ACHN (cell line): Measurements from ENCODE around the gene LYPLA2.
"Not testable (repeated sequence)": the region's sequence is repeated elsewhere in the genome, so short reads cannot be mapped to it uniquely, and the experiment has no call there.

ENCODE experiments used
- DNase-seq: peaks from one replicate; pipeline ENCODE4 v3.0.0-alpha.2; 2015
- in situ Hi-C: cut with HindIII; loops from 2 replicates; pipeline ENCODE4 v1.10.0; 2017; ENCODE audit warnings: low sequenced_read_pairs, low pct_ligation_motif_present, low pct_unique_long_range_greater_than_20kb

Gene LYPLA2

DNA sequence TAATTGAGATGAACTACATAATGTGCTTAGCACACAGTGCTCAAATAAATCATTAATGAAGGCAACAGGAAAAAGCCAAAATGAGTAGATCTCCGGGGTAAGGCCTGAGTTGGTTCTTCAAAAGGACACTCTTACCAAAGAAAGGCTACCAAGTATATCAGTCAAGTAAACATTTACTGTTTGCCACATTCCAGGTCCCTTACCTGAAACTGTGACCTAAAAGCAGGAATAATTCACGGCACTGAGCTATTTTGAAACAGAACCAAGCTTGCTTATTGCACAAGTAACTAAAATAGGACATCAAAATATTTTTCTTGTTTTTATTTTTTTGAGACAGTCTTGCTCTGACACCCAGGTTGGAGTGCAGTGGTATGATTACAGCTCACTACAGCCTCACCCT lies 14.7 kb upstream of the LYPLA2 start:
- DNase-seq: no peak
- in situ Hi-C loops: no loop called here

DNA sequence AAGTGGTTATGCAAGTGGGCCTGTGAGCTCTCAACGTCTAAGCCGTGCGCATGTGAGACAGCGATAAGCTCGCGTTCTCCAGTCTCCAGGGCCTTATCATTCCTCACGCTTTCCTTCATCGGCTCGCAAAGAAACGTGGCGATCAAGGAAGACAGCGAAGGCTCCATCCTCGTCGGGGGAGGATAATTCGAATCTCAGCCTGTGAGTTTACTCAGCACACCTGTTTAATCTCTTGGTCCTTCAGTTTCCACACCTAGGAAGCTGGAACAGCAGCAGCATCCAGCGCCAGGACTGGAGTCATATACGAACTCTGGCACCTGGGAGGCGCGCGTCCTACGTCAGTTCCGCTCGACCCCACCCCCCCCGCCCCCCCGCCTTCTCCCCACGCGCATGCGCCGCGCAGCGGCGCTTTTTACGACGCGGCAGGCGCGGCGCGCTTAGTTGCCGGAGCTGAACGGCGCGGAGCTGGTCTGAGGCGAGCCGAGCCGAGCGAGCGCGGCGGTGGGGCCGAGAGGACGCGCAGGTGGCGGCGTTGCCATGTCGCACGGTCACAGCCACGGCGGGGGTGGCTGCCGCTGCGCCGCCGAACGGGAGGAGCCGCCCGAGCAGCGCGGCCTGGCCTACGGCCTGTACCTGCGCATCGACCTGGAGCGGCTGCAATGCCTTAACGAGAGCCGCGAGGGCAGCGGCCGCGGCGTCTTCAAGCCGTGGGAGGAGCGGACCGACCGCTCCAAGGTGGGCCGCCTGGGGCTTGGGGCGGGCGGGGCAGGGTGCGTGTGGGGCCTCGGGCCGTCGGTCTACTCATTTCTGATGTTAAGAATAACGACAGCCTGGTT lies 12.7 kb upstream of the LYPLA2 start, which contains the start of gene PITHD1:
Gene PITHD1, plus strand, starts transcription at position 440 of the 836 bp plus-strand sequence. Its CDS starts 98 bp downstream, at position 538.
- in situ Hi-C loops: no loop called here
- peak; percentile 82 for DNase-seq

DNA sequence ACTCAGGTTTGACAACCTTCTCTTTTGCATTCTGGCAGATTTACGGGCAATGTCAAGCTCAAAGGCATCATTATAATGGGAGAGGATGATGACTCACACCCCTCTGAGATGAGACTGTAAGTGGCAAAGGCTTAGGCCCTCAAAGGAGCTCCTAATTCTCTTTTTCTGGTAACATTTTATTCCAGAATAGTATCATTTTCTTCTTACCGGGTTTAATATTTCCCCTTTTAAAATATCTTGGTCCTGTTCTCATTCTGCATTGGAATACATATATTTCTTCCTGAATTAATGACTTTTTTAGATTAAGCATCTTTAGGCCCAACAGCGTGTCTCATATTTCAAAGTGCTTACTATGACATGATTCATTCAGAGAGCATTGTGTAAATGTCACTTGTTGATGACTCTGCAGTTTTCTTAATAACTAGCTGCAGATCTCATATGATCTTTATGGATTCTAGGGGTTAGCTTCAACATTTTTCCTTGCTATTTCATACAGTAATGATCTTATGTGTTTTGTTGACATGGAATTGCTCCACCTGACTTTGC lies 11.0 kb upstream of the LYPLA2 start:
- peak; percentile 19 for DNase-seq
- in situ Hi-C loops: no loop called here

DNA sequence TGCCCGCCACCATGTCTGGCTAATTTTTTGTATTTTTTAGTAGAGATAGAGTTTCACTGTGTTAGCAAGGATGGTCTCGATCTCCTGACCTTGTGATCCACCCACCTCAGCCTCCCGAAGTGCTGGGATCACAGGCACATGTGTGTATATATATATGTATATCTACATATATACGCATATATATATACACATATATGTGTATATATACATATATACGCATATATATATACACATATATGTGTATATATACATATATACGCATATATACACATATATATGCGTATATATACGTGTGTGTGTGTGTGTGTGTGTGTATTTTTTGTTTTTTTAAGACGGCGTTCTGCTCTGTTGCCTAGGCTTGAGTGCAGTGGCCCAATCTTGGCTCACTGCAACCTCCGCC lies 7.8 kb upstream of the LYPLA2 start:
- in situ Hi-C loops, DNase-seq: not testable (repeated sequence)

DNA sequence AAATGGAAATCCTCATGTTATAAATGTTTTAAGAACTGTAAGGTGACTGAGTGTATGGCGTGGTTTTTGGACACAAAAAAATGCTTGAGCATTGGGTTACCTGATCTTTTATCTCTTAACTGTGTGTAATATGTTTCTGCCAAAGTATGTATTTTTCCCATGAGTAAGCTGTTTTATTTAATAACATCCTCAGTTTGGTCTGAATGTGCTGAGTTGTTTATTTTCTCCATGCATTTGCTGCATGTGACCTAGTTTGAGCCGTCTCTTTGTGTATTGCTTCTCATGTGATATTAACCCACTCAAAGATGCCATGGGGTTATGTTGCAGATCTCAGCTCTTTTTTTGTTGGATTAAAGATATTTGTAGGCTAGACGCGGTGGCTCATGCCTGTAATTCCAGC lies 6.1 kb upstream of the LYPLA2 start:
- in situ Hi-C loops: no loop called here
- DNase-seq: no peak

DNA sequence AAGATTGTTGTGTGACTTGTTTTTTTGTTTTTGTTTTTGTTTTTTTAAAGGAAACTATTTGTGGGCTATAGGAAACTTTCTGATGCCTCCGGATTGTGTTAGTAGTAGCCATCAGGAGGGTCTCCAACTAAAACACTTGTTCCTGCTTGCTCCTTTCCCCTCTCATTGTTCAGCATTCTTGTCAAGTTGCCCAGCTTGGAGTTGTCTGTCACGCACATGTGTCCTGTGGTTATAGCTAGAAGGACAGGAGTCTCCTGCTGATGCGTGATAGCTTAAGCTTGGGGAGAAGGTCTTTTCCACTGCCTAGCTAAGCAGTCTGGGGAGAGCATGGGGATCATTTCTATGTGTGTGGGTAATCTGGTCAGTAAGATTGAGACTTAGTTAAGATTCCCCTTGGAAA lies 3.2 kb upstream of the LYPLA2 start:
- no peak for DNase-seq
- in situ Hi-C loops: no loop called here

DNA sequence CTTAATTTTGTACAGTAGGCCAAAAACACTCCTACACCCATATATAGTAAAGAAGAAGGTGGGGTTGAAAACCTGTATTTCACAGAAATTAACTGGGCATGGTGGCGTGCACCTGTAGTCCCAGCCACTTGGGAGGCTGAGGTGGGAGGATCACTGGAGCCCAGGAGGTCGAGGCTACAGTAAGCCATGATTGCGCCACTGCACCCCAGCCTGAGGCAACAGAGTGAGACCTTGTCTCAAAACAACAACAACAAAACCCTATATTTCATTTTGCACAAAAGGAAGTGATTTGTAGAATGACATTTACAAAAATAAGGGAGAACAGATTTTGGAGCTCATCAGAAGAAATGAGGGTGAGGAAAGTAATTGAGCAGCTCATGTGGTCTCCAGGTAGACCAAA lies 2.2 kb upstream of the LYPLA2 start:
- DNase-seq: no peak
- in situ Hi-C loops: no loop called here

DNA sequence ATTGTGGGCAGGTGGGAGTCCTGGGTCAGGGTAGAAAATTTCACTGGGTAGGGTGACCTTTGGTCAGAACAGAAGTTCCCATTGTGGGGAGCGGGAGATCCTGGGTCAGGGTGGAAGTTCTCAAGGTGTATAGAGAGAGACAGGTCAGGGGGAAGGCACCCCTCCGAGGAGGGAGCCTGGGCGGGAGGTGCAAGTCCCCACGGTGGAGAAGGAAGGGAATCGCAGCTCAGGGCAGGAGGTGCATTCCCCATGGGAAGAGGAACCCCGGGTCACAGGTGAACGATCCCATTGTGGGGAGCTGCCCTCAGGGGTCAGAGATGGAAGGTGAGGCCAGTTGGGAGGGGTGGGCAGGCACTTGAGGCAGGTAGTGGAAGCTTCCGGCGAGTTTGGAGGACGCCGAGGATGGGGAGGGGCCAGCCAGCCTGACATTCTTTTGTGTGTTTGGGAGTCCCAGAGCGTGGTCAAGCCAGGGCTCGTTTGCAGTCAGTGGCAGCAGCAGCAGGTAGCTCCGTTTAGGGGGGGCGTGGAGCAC lies 637 bp downstream of the LYPLA2 start:
- peak; percentile 20 for DNase-seq
- in situ Hi-C loops: no loop called here

DNA sequence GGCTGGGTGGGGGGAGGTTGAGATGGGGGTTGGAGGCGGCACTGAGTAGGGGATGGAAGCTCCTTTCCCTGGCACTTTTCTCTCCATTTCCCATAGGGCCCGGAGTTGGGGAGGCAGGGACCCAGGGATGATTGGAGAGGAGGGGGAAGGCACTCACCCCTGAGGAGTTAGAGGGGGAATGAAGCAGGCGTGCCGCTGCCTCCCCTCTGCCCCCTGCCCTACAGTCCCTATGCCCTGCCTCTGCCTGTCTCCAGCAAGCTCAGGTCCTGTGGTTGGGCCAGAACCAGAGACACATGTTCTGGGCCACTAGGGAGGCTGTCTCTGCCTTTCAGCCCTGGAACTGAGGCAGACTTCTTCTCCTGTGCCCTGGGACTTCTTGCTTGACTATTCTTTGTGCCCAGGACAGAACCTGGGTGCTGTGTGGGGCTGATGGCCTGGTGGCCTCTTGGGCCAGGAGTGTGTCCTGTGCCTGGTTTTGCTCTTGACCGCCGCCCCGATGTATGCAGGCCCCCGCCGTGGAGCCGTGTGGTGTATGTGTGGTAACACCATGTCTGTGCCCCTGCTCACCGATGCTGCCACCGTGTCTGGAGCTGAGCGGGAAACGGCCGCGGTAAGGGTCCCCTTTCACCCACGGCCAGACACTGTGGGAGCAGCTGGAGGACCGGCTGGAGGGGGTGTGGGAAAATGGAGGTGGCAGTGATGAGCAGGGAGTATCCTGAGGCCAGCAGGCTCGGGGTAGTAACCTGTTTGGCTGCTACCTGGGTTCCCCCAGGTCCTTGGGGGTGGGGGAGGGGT lies 1.4 kb downstream of the LYPLA2 start:
- in situ Hi-C loops: no loop called here
- DNase-seq: no peak

DNA sequence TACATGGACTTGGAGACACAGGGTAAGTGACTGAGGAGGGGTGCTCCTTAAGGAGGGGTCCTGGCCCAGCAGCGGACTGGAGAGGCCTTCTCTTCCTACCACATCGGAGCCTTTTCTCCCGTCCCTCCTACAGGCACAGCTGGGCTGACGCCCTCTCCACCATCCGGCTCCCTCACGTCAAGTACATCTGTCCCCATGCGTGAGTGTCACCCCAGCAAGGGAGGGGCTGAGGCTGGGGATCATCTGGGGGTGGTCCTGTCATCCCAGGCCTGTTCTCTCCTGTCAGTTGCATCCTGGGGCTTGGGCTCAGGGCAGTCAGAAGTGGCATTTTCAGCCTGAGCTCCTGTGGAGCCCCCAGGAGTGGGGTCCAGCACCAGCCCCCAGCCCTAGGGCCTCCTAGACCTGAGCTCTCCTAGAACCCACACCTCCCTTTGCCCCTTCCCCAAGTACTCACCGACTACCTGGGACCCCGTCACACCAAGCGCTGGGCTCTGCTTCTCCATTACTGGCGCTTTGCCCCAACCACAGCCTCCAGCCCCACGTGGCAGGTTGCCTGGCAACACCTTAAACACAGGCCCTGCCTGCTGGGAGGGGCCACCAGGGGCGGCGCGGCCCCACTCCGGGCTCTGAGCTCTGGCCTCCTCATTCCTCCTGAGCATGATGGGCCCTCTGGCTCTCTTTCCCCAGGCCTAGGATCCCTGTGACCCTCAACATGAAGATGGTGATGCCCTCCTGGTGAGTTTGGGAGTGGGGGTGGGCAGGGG lies 2.3 kb downstream of the LYPLA2 start:
- in situ Hi-C loops: no loop called here
- DNase-seq: no peak

DNA sequence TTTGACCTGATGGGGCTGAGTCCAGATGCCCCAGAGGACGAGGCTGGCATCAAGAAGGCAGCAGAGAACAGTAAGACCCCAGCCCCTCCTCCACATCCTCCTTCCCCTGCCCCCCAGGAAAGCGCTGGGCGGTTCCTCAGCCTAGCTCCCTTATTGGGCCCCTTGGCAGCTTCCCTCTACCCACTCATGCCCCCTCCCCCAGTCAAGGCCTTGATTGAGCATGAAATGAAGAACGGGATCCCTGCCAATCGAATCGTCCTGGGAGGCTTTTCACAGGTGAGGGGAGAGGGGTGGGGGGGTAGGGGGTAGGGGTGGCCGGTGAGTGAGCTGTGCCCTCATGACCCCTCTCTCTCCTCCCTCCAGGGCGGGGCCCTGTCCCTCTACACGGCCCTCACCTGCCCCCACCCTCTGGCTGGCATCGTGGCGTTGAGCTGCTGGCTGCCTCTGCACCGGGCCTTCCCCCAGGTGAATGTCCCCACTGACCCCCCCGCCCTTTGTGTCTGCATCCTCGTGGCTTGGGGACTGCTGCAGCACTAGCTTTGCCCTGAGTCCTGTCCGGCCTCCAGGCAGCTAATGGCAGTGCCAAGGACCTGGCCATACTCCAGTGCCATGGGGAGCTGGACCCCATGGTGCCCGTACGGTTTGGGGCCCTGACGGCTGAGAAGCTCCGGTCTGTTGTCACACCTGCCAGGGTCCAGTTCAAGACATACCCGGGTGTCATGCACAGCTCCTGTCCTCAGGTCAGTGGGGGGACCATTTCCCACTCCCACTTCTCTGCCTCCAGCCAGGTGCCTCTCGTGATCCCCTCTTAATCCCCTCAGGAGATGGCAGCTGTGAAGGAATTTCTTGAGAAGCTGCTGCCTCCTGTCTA lies 3.2 kb downstream of the LYPLA2 start:
- DNase-seq: no peak
- in situ Hi-C loops: no loop called here

DNA sequence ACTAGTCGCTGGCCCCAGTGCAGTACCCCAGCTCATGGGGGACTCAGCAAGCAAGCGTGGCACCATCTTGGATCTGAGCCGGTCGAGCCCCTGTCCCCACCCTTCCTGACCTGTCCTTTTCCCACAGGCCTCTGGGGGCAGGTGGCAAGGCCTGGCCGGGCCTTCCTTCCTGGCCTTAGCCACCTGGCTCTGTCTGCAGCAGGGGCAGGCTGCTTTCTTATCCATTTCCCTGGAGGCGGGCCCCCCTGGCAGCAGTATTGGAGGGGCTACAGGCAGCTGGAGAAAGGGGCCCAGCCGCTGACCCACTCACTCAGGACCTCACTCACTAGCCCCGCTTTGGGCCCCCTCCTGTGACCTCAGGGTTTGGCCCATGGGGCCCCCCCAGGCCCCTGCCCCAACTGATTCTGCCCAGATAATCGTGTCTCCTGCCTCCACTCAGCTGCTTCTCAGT lies 3.8 kb downstream of the LYPLA2 start:
- DNase-seq, in situ Hi-C loops: not testable (repeated sequence)

DNA sequence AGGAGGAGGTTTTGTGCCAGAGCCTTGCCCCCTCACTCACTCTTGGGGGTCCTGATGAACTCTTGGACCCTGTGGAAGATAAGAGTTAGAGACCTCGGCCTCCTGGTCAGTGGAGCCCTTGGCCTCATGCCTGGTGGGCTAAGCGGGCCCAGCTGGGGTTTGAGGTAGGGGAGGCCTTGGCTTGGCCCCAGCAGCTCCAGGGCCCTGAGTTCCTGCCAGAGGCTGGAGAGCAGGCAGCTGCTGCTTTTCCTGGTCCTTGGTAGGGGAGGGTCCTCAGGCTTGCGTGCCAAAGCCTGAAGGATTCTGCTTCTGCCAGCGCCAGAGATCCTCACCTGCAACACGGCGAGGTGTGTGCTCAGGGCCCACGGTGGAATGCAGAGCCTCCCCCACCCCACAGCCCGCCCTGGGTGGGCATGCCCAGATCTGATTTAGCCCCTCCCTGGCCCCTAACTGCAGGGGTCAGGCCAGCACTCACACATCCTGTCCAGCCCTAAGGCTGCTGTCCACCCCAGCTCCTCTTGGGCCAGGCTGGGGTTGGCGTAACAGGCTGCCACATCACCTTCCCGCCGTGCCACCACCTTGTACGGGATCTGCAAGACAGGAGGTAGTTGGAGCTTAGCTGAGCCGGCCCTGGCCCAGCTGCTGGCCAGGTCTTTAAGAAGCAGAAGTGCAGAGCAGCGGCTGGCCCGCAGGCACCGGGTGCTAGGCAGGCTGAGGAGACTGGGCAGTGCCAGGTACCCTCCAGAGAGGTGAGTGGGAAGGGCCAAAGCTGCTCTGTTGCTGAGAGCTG lies 4.9 kb downstream of the LYPLA2 start:
- in situ Hi-C loops: no loop called here
- no peak for DNase-seq

DNA sequence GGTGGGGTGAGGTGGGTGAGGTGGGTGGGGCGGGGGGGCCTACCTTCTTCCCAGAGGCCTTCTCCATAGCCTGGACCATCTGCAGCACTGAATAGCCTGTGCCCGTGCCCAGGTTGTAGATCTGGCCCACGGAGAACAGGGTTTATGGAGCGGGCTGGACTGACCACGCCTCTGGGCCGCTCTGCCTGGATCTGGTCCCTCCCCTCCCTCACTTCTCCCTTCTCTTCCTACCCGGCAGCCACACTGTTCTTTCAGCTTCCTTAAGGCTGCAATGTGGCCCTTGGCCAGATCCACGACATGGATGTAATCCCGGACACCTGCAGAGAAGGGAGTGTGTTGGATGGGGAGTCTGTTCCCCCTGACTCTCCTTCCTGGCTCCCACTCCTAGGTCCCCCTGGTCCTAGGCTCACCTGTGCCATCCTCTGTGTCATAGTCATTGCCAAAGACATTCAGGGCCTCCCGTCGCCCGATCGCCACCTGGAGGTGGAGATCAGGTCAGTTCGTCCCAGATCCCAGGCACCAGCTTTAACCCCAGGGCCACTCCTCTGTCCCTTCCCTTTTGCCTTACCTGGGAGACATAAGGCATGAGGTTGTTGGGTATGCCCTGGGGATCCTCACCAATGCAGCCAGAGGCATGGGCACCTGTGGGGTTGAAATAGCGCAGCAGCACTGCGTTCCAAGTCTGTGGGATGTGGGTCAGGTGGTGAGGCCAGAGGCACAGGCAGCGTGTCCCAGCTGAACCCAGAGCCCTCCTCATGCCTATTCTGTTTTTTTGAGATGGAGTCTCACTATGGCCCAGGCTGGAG lies 5.7 kb downstream of the LYPLA2 start:
- in situ Hi-C loops: no loop called here
- DNase-seq: no peak

DNA sequence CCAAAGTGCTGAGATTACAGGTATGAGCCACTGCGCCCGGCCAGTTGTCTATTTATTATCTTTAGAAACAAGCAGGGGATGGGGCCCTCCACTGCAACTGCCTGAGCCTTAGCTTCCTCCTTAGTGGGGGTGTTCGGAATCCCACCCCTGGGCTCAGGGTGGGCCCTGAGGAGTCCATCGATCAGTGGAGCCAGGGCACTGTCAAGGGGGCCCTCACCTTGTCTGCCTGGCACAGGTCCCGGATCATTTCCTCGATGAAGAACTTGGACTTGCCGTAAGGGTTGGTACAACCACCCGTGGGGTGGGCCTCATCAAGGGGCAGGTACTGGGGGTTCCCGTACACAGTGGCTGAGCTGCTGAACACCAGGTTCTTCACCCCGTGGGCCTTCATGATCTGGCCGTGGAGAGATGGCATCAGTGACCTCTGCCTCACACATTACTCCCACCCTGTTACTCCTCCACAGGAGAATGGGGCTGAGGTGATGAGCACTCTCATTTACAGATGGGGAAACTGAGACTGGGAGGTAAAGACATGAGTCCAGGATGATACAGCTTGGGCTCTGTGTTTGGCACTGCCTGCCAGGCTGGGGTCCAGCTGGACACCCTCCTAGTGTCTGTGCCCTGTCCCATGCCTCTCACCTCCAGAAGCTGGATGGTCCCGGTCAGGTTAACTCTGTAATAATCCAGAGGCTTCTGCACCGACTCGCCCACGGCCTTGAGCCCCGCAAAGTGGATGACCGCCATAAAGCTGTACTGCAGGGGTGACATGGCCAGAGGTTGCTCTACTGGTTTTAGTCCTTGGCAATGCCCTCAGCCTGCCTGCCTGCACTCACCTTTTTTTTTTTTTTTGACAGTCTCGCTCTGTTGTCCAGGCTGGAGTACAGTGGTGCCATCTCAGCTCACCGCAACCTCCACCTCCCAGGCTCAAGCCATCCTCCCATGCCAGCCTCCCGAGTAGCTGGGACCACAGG lies 6.8 kb downstream of the LYPLA2 start:
- in situ Hi-C loops: no loop called here
- DNase-seq: no peak
